Measurements from ENCODE around the gene ZPLD1.

Gene ZPLD1

DNA sequence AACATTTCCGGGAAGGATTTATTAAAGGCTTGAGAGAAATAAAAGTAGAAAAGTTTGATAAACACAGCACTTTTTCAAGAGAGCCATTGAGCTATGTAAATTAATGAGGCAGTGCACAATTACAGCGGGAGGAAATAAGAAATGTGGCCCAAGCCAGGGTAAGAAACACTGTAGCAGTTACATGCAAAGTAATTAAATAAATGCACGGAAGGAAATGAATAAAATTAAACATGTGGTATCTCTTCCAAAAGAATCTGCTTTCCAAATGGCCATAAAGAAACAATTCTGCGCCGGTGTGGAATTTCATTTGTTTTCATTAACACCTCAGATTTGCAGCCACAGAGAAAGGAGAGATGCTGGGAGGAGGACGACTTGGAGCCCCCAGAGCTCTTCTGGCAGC, 35.3 kb downstream of the ZPLD1 start:
- no peak for DNase-seq

DNA sequence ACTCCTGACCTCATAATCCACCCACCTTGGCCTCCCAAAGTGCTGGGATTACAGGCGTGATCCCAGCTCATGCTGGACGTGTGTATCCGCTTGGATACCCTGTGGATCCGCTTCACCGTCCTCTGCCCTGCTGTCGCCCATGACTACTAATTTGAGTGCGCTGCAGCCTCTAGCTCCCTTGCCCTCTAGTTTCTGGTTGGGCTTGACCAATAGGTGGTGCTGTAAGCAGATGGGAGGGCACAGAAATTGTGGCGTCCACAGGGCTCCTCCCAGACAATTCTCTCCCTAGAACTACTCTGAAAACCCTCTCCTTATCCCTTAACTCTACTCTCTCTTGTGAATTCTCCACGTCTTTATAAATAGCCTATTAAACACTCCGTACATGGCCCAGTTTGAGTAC, 36.2 kb downstream of the ZPLD1 start:
- no peak for DNase-seq

DNA sequence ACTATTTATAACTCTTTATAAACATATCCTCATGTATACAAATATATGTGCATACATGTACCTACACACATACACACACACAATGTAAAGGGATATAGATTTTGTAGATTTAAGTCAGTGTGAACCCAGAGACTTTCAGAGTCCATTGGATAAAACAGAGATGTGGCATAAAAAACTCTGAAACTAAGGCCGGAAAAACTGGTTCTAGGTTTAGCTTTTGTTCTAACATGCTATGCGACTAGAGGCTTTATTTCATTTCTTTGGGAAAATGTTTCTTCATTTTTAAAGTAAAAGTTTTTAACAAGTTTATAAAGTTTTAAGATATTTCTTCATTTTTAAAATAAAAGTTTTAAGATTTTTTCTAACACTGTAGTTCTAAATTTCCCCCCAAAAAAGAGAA, 36.7 kb downstream of the ZPLD1 start:
- DNase-seq = no peak

DNA sequence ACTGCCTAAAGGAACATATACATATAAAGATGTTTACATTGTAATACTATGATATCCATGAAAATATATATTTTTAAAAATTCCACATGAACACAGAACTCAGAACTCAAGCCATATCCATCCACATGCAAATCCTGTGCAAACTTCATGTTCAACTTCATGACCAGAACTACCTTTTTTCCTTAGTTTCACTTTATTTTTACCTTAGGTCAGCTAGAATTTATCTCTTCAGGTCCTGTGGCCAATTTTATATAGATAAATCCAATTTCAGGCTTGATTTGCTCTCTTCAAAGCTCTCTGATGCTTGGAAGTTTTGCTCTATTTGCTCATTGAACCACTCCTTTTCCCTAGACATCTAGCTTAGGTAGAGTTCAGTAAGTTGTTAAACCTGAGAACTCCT, 38.8 kb downstream of the ZPLD1 start:
- no peak for DNase-seq

DNA sequence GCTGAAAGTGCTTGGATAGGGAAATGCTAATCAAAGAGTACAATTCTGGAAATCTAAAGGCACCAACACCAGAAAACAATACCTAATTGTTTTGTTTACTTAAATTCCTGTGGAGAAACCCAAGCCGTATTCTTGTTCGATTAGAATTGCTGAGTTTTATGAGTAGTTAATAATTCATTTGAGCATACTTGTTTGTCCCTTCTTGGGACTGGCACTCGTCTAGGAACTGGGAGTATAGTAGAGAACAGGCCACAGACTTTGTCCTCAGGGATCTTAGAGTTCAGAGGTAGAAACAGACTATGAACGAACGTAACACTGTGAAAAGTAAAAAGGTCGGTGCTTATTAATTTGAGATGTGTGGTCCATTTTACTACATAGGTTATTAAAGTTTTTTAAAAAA, 39.4 kb downstream of the ZPLD1 start:
- no peak for DNase-seq

DNA sequence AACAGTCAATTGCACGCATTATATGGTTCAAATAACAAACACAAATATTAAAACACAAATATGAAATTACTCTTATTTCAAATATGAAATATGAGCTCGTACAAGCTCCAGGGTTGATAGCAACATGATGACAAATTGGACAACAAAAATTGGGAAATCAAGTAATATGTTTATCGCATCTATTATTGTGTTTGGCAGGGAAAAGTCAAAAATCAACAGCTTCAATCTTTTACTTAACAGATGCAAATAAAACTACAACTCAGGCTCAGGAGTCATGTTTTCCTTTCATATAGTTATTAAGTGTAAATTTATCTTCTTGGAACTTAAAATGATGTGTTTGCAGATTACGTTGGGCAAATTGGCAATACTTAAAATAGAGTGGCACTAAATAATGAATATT, 41.4 kb downstream of the ZPLD1 start:
- DNase-seq = no peak

DNA sequence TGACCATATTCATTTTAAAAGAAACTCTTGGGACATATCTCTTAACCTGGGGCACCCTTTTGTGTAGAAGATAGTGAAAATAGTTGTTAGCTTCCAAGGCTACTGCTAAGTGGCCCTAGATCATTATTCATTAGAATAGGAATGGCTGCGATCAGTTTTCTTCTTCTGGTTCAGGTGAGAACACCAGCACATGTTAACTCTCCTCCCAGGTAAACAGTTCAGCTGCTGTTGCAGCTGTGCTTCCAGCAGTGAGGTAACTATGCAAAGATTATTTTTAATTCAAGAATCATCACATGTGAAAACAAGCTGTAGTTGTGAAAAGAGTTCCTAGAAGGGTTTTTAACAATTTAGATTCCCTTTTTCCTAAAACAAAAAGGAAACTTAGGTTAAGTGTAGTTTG, 43.3 kb downstream of the ZPLD1 start:
- DNase-seq = no peak

DNA sequence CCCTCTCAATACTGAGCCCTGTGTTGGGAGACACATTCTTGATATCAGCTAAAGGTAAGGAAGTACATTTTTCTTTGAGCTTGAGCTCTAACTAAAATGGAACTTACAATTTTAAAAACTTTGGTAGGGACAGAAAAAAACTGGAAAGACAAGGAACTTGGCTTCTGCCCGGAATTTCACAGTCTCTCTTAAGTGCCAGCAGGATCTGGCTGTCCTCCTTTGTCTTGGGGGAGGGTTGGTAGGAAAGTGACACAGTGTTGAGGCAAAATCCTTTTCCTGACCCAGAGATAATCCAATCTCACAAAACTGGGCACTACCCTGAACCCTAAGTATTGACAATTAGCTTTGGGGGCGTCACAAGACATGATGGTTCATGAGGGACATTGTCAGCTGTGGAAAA, 45.3 kb downstream of the ZPLD1 start:
- DNase-seq = no peak

DNA sequence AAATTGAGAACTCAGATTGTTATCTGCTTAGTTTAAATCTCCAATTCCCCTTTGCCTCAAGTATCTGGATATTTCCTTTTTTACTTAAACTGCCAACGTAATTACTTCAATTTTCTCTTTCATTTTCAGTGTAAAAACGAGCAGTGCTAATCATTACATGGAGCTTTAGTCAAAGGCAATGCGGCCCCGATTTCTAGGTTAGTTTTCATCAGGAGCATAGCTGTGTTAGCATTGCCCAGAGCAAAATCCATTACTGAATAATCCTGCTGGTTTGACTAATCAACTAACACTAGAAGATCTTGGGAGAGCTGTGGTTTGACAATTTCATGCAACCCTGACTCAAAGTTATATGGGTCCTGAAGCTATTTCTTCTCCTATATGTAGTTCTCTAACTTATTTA, 46.2 kb downstream of the ZPLD1 start:
- no peak for DNase-seq

DNA sequence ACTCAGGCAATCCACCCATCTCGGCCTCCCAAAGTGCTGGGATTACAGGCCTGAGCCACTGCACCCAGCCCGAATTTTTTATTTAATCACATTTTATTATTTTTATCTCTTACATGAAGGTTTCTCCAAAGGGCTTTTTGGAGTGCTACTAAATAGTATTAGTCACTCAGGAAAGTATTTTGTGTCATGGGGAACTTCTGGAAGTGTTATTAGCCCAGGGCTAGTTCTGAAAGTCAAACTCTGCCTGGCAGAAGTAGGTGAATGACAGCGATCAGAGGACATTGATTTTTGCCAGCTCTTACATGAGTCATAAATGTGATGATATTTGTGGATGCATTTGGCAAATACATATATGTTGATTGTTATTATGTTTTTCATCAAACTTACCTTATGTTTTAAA, 48.7 kb downstream of the ZPLD1 start:
- no peak for DNase-seq

DNA sequence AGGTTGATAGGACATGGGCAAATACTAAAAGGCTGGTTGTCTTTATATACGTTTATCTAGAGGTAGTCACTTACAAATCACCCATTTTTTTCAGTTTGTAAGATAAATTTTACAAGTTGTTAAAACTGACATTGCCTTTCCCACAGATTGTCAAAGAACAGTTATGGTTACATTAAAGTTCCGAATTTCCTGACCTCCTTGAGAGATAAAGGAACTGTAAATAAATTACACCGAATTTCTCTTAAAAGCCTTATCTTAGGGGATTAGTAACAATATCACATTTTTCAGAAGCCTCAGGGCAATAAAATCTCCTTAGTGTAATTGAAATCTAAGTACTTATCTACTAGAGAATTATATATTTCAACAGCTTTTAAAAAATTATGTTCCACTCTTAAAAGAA, 49.5 kb downstream of the ZPLD1 start:
- no peak for DNase-seq

DNA sequence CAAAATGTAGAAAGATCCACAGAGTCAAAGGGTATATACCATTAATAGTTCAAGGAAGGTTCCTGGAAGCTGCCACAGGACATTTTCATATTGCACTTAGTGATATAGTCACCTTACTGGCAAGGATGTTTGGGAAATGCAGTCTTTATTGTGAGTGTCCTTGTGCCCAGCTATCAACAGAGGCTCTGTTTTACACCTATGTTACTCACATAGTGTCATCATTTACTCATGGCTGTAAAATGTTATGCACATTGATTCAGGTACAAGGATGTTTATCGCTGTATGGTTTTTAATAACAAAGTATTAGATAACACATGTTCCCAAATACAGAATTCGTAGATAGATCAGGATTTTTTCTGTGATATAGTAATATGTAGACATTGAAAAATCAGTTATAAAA, 50.9 kb downstream of the ZPLD1 start:
- no peak for DNase-seq

DNA sequence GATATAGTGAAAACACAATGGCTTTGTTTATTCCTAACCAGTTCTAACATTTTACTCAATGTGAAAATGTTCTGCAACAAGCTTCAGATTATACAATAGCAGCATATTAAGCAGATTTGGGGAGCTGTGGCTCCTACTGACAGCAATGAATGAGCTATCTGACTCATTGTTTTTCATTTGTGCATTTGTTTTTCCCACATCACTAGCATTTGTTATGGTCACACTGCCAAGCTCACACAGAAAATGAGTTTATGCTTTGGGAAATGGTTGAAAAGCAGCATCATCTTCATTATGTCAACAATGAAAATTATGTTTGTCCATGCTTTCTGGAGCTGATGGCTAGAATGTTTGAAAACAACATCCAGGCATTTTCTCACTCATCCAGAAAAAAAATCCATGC, 53.5 kb downstream of the ZPLD1 start:
- no peak for DNase-seq

DNA sequence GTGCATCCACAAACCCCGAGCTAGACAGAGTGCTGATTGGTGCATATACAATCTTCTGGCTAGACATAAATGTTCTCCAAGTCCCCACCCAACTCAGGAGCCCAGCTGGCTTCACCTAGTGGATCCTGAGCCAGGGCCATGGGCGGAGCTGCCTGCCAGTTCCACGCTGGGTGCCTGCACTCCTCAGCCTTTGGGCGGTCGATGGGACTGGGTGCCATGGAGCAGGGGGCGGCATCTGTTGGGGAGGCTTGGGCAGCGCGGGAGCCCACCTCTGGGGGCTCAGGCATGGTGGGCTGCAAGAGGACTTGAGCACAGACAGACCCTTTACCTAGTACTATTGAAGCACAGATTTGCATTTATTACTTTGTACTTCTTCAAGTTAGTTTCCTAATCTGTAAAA, 57.5 kb downstream of the ZPLD1 start:
- no peak for DNase-seq

DNA sequence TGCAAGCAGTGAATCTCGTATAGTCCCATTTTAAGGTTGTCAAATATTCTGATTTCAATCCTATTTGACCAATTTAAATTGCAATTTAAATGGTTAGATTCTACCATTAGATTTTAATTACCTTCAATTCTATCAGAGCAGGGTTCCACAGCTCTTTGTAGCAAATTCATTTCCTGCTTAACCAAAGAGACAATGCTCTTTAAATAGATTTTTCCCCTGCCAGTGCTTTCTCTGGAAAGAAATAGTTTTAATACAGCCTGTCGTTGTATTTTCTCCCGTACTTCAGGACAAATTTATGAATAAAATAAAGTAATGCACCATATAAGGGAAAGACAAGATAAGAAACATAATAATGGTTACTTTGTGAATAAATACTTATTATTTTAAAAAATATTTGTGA, 62.8 kb downstream of the ZPLD1 start:
- no peak for DNase-seq

DNA sequence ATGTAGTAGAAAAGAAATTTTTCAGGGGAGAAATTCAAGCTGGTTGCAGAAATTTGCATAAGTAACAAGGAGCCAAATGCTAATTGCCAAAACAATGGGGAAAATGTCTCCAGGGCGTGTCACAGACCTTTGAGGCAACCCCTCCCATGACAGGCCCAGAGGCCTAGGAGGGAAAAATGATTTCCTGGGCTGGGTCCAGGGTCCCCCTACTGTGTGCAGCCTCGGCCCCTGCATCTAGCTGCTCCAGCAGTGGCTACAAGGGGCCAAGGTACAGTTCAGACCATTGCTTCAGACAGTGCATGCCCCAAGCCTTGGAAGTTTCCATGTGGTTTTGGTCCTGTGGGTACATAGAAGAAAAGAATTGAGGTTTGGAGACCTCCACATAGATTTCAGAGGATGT, 70.7 kb downstream of the ZPLD1 start:
- DNase-seq = no peak

DNA sequence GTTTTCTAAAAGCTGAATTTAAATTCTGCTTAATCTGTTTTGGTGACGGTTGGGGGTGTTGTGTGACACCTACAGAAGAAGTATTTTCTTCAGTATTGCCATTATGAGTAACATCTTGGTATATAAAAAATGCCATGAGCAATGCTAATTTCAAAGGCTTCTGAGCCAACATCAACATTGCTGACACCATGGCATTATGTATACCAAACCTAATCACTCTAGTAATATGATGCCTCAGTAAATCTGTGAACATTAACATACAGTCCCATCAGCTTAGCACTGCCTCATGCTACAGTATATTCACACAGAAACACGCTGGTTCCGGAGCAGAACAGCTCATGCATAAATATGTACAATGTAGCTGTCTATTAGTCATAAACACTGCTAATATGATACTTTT, 75.8 kb downstream of the ZPLD1 start:
- no peak for DNase-seq

DNA sequence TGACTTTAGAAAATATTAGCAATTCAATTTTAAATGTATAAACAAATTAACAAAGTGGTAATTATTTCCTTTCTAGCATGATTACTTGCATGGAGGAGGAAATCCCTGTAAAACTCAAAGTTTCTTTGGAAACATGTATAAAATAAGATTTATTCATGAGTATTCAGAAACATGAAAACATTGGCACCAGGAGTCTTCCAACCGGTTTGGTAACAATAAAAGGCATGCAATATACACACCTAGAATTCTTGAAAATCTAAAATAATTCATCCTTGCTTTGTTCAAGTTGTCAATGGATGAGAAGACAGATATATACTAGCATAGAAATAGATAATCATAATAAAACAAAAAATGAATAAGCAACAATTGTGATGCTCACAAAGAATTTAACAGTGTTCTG, 76.4 kb downstream of the ZPLD1 start:
- DNase-seq = no peak

DNA sequence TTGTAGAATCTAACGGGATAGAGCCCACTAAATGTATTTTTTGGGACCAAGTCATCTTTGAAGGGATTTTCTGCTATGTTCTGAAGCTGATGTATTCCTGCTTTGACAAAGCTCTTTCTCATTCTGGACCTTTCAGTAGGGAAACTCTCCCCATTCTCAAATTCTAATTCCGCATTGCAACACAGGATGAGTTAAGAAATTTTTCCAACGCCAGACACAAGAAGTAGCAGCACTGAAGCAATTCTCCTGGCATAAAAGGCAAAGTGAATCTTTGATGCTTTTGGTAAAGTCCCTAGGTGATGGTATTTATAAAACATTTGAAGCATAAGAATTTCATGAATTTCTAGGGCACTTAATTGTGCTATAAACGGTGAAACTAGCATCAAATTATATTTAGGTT, 76.8 kb downstream of the ZPLD1 start:
- no peak for DNase-seq

DNA sequence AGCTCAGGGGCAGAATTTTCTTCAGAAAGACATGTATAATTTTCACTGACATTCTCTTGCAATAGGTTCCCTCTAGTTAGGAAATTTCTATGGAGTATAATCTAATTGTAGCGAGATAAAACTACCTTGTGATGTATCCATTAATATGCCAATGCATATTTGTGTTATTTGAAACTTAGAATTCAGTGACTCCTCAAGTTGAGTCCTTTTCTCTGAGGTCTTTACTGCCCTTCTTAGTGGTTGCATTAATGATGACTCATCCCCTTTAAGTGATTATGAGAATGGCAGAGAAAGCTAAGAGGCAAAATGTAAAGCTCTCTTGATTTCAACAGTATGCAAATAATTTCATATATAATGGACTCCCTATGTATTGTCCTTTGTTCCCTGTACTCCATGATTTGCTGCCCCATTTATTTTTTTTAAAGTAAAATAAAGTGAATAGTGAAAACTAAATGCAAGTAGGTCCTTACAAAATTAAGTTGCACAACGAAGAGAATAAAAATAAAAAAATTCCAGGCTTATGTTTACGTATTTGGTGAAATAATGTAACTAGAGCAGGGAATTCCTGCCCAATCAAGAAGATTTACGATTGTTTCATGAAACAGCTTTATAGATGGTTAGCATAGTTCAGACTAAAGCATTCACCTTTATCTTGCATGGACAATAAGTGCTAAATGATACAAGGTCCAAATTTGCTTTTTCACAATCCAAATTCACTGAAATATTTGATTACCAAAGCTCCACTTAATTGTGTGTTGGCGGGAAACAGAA, 78.1 kb downstream of the ZPLD1 start:
- no peak for DNase-seq

DNA sequence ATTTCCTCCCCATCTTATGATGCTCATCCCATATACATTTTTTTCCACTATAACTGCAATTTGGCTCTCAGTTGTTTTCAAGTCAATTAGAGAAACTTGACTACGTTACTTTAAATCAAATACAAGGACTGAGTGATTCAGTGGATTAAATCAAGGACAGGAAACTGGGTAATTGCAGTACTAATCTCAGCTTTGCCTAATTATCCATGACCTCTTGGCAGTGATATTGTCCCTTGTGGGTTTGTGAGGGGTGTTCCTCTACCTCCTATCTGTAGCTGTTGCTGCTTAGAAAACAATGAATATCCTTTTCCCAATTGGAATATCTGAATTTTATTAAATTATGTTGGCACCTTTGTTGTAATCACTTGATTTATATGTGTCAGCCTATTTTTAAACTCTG, 79.4 kb downstream of the ZPLD1 start:
- DNase-seq = no peak

DNA sequence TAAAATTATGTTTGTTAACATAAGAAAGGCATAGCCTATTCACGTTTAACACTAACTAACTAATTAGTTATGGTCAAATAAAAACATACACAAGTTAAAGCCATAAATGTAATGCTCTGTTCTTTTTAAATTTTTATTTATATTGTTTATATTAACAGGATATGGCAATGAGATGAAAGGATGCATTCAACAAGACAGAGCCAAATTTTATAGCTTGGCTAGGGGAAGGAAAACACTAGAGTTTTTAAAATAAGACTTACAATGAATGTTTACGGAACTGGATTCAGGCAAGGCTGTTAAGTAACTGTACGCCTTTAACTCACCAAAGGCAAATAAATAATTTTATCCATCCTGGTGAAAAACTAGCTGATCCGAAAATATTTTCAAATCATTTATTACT, 86.4 kb downstream of the ZPLD1 start:
- no peak for DNase-seq

DNA sequence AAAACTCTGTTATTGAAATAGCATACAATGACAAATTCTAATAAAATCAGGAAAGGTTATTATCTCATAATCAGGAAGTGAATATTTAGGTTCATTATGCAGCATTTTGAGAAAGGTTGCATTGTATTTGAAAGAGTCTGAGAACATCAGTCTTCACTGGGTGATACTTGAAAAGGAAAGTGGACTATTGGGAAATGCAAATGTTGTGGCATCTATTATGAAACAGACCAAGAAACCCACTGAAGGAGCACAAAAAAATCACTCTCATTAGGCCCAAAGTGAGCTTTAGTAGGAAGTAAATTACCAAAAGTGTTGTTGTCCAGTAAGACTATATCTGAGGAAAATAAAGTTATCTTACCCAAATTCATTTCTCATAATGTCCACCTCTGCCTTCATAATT, 90.8 kb downstream of the ZPLD1 start:
- DNase-seq = no peak

DNA sequence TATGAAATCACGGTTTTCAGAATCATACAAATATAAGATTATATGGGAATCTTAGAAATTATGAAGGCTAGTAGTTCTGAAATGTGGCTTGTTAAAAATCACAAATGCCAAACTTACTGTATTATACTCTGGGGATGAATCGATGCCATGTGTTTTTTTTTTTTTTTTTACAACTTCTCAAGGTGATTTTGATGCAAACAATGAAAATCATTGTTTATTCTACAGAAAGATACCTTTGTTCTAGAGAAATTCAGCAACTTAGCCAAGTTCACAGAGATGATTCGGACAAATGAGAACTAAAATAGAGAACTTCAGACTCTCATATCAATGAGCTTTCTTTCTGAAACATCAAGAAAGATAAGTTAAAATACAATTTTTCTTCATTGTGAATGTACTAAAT, 92.0 kb downstream of the ZPLD1 start:
- DNase-seq = no peak

DNA sequence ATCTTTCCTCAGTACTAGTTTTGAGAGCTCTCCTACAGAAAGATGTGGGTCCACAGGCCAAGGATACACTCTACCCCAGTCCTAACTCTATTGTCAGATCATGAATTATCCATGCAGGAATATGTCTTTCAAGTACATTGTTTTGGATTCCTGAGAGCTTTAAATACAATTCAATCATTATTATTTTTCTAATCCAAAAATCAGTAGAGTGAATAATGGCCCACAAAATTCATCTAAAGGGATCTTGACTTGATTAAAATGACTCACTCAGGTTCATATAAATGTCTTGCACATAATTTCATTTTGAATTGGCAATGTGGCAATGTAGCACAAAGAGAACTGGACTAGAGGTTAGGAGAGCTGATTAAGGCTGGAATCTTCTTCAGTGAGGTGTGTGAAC, 93.9 kb downstream of the ZPLD1 start:
- DNase-seq = no peak

Measured in retina (tissue), 1 donor.